ENCODE data around the gene GOLIM4.

GRCh38 chr3:168063122-168063521 is 32.6 kb downstream of the GOLIM4 start:
- TF ChIP-seq CTCF (IDR thresholded peaks at IDR 0.05) (no peak), POLR2A (IDR thresholded peaks at IDR 0.05) (no peak)
